ENCODE measurements around the gene LONP1. TPM values are rescaled to one million over a fixed set of nuclear protein-coding genes. Genes with fewer than 3 reads are reported as not detected.

LONP1 gene
- polyA plus RNA-seq, 1 of the 3 experiments (the other 2 are of a cell fraction): 111 TPM

DNA sequence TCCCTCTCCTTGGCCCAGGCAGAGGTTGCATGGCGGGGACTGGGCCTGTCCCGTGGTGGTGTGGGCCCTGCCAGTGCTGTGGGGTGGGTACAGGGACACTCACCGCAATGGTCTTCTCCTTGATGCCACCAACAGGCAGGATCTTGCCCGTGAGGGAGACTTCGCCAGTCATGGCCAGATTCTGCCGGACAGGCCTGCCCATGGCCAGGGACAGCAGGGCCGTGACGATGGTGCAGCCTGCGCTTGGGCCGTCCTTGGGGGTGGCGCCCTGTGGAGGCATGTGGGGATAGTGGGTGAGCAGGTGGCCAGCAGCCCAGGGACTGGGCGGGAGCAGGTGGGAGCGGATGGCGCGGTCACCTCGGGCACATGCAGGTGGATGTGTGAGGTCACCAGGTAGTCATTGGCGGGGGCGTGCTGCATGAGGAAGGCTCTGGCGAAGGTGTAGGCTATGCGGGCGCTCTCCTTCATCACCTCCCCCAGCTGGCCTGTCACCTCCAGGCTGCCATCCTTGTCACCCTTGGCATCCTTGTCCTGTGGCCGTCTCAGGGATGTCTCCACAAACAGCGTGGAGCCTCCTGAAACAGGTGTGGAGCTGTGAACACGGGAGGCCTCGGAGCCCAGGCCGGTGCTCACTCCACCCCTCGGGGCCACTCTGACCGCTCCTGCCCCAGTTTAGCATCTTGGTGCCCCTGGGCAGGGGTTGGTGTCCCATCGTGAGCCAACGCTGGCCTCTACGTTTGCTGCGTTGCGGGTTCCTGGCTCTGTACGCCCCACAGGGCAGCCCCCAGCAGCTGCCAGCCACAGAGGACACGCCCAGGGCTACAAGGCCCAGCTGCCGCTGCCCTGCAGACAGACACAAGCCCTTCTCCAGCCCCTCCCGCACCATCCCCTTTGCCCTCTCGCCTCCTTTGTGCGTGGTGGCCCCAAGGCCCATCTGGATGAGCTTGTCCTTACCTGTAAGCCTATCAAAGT lies 26.5 kb downstream of the LONP1 start:
- Histone ChIP-seq H3K4me3 (ENCODE audit: low read depth in 2 of 2, low read length in 1 of 2) (no peak overlapping the region; a peak in 1 of 4 replicates), H2AFZ (ENCODE audit: low read depth) (no peak overlapping the region), H3K79me2 (ENCODE audit: insufficient read depth) (peaks cover 53% of the 10 kb centered on the region), H3K4me2 (0 out of 2 replicates have a peak overlapping the region, but pooled peaks have one; percentile 3), H3K9me3 (no peaks in the 10 kb centered on the region), H3K4me1 (ENCODE audit: control insufficient read depth in 1 of 2, insufficient read depth in 2 of 2, low read depth in 1 of 2, low read length in 1 of 2) (peaks cover 0 to 28% of the 10 kb centered on the region in 2 experiments; a peak in 1 of 4 replicates), H3F3A (replicated peaks; ENCODE audit: insufficient read depth) (peaks cover 47% of the 10 kb centered on the region), H3K36me3 (replicated peaks in 1 of 2; ENCODE audit: control insufficient read depth in 1 of 2, insufficient read depth in 2 of 2, low read length in 1 of 2) (peaks cover 9 to 62% of the 10 kb centered on the region in 2 experiments), H3K9ac (no peak overlapping the region), H3K9me2 (no peaks in the 10 kb centered on the region), H4K20me1 (ENCODE audit: insufficient read depth) (peaks cover 70% of the 10 kb centered on the region), H3K27me3 (ENCODE audit: insufficient read depth) (no peaks in the 10 kb centered on the region), H3K27ac (ENCODE audit: low read depth in 2 of 2, low read length in 1 of 2) (peak overlapping the region; percentile 6 to 16; a peak in 2 of 4 replicates)
- 97% methylated on average over 18 of the region's 39 CpGs for WGBS (ENCODE audit: low lambda C conversion rate)
- peak; percentile 31 for DNase-seq
- POLR2A ChIA-PET: no interaction called here
- CTCF ChIA-PET: no interaction called here
- no peak for TF ChIP-seq EP300 (IDR thresholded peaks at IDR 0.05; ENCODE audit: borderline replicate concordance in 1 of 2, low read depth in 1 of 2, low read length in 1 of 2)
- TF ChIP-seq FOXM1 (IDR thresholded peaks at IDR 0.05; ENCODE audit: low read depth): no peak

- Histone ChIP-seq H3K27me3 (ENCODE audit: insufficient read depth) (no peaks in the 10 kb centered on the region), H3K4me1 (ENCODE audit: control insufficient read depth in 1 of 2, insufficient read depth in 2 of 2, low read depth in 1 of 2, low read length in 1 of 2) (peaks cover 0 to 28% of the 10 kb centered on the region in 2 experiments; a peak in 1 of 4 replicates), H3K36me3 (replicated peaks in 1 of 2; ENCODE audit: control insufficient read depth in 1 of 2, insufficient read depth in 2 of 2, low read length in 1 of 2) (peaks cover 9 to 57% of the 10 kb centered on the region in 2 experiments), H3K27ac (ENCODE audit: low read depth in 2 of 2, low read length in 1 of 2) (peak overlapping the region; percentile 6 to 58; a peak in 2 of 4 replicates), H3K9ac (no peak overlapping the region), H3K9me3 (no peaks in the 10 kb centered on the region), H3F3A (replicated peaks; ENCODE audit: insufficient read depth) (peaks cover 42% of the 10 kb centered on the region), H3K4me2 (0 out of 2 replicates have a peak overlapping the region, but pooled peaks have one; percentile 3), H3K4me3 (ENCODE audit: low read depth in 2 of 2, low read length in 1 of 2) (no peak overlapping the region), H3K79me2 (ENCODE audit: insufficient read depth) (peaks cover 53% of the 10 kb centered on the region), H4K20me1 (ENCODE audit: insufficient read depth) (peaks cover 70% of the 10 kb centered on the region), H2AFZ (ENCODE audit: low read depth) (no peak overlapping the region), H3K9me2 (no peaks in the 10 kb centered on the region)
- 87% methylated on average over 7 of the region's 7 CpGs for WGBS (ENCODE audit: low lambda C conversion rate)
- POLR2A ChIA-PET: no interaction called here
- TF ChIP-seq, protein P1, sequence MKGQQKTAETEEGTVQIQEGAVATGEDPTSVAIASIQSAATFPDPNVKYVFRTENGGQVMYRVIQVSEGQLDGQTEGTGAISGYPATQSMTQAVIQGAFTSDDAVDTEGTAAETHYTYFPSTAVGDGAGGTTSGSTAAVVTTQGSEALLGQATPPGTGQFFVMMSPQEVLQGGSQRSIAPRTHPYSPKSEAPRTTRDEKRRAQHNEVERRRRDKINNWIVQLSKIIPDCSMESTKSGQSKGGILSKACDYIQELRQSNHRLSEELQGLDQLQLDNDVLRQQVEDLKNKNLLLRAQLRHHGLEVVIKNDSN (IDR thresholded peaks at IDR 0.05; ENCODE audit: borderline replicate concordance, low read depth): no peak
- TF ChIP-seq SIN3A (IDR thresholded peaks at IDR 0.05; ENCODE audit: borderline replicate concordance, low read depth, low read length) (no peak), ZBTB33 (IDR thresholded peaks at IDR 0.05; ENCODE audit: borderline replicate concordance, low read depth) (no peak)
- DNase-seq: peak; percentile 28
- CTCF ChIA-PET: no interaction called here
These were observed 27.2 kb downstream of the LONP1 start for GRCh38 chr19:5692723-5693194.
